HepG2 (cell line): ENCODE measurements around the gene ASH1L. TPM values are rescaled to one million over a fixed set of nuclear protein-coding genes. Genes with fewer than 3 reads are reported as not detected.

ENCODE experiments used
- ELF4 ChIP-seq: sonication (generic); formaldehyde crosslinking; IDR thresholded peaks from 2 replicates; pipeline ENCODE4 v1.5.0; 2020; ENCODE audit warnings: missing genetic modification reagents, mild to moderate bottlenecking, moderate library complexity, borderline replicate concordance
- KDM6A ChIP-seq: IDR thresholded peaks from 2 replicates; pipeline ENCODE4 v1.6.1; 2016; ENCODE audit warnings: low read depth
- NAIF1 ChIP-seq: sonication (generic); formaldehyde crosslinking; IDR thresholded peaks from 2 replicates; pipeline ENCODE4 v1.5.0; 2020; ENCODE audit warnings: mild to moderate bottlenecking, missing genetic modification reagents, borderline replicate concordance
- NBN ChIP-seq: fragments of 450-650 bp; conservative IDR thresholded peaks from 2 replicates; pipeline ENCODE4 v1.6.1; 2017
- ZFP90 ChIP-seq: sonication (generic); formaldehyde crosslinking; IDR thresholded peaks from 2 replicates; pipeline ENCODE4 v1.8.0; 2022; ENCODE audit warnings: missing genetic modification reagents, mild to moderate bottlenecking, inconsistent platforms, borderline replicate concordance
- ZNF350 ChIP-seq: sonication (generic); formaldehyde crosslinking; IDR thresholded peaks from 2 replicates; pipeline ENCODE4 v1.4.0; 2020; ENCODE audit warnings: mild to moderate bottlenecking, low read depth, missing genetic modification reagents, borderline replicate concordance
- ZNF577 ChIP-seq: sonication (generic); formaldehyde crosslinking; IDR thresholded peaks from 2 replicates; pipeline ENCODE4 v1.4.0; 2020; ENCODE audit warnings: mild to moderate bottlenecking, low read depth, missing genetic modification reagents, borderline replicate concordance
- polyA plus RNA-seq, 8 experiments: library from polyadenylated mRNA; depleted of rRNA in 3 of 8; stranded (reverse) in 7 of 8; unstranded in 1 of 8; fragments of >200 nt; fragmentation: Illumina TruSeq in 4 of 8; extraction: Trizol in 4 of 8; gene quantifications; 2 replicates each; pipeline versions ENCODE4 v1.2.1 to v1.2.3, GENCODE V29; 2011 to 2016; ENCODE audit warnings: low read depth in 4 of 8, missing spikeins in 1 of 8, mixed read lengths in 1 of 8; ENCODE audit not compliant: insufficient read depth in 1 of 8
- total RNA-seq, 5 experiments: library from RNA; depleted of rRNA; stranded (reverse); fragments of >200 nt; fragmentation: Illumina TruSeq; extraction: Trizol; gene quantifications; 2 replicates each; pipeline ENCODE4 v1.2.3, GENCODE V29; 2016; ENCODE audit warnings: low read depth in 1 of 5
- TF ChIP-seq, protein P1 (sequence below): sonication (generic); formaldehyde crosslinking; IDR thresholded peaks from 2 replicates; pipeline ENCODE4 v1.5.1; 2020; ENCODE audit warnings: mild to moderate bottlenecking, missing genetic modification reagents
- TF ChIP-seq, protein P2 (sequence below): sonication (generic); formaldehyde crosslinking; IDR thresholded peaks from 2 replicates; pipeline ENCODE4 v1.4.0; 2020; ENCODE audit warnings: mild to moderate bottlenecking, missing genetic modification reagents, borderline replicate concordance
- TF ChIP-seq, protein P3 (sequence below): sonication (generic); formaldehyde crosslinking; IDR thresholded peaks from 2 replicates; pipeline ENCODE4 v1.9.0; 2021; ENCODE audit warnings: missing genetic modification reagents, borderline replicate concordance
- TF ChIP-seq, protein P4 (sequence below): sonication (generic); formaldehyde crosslinking; IDR thresholded peaks from 2 replicates; pipeline ENCODE4 v1.5.0; 2020; ENCODE audit warnings: mild to moderate bottlenecking, missing genetic modification reagents, moderate library complexity
- TF ChIP-seq, protein P5 (sequence below): sonication (generic); formaldehyde crosslinking; IDR thresholded peaks from 2 replicates; pipeline ENCODE4 v1.5.0; 2020; ENCODE audit warnings: mild to moderate bottlenecking, missing genetic modification reagents, borderline replicate concordance
- TF ChIP-seq, protein P6 (sequence below): sonication (generic); formaldehyde crosslinking; IDR thresholded peaks from 2 replicates; pipeline ENCODE4 v1.4.0; 2020; ENCODE audit warnings: missing genetic modification reagents, mild to moderate bottlenecking, borderline replicate concordance

ASH1L gene
- total and polyA plus RNA-seq, 2 of the 13 experiments (the other 11 are each of a cell fraction or from before 2014, with no cell fraction given), result 10.2 to 15.3 TPM

DNA sequence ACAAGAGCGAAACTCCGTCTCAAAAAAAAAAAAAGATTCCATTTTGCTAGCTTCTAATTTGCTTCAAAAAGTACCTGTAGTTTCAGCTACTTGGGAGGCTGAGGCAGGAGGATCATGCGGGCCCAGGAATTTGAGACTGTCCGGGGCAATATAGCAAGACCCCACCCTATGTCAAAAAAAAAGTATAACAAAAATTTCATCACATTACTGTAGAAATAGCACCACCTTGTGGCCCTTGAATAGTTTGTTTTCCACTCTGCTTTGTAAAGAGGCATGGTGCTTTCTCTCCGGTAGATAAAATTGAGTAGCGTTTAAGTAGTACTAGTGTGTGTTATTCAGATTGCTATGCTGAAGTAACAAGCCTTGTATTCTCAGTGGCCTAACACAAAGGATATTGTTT, 29.2 kb upstream of the ASH1L start (continued):
- TF ChIP-seq, protein P1, sequence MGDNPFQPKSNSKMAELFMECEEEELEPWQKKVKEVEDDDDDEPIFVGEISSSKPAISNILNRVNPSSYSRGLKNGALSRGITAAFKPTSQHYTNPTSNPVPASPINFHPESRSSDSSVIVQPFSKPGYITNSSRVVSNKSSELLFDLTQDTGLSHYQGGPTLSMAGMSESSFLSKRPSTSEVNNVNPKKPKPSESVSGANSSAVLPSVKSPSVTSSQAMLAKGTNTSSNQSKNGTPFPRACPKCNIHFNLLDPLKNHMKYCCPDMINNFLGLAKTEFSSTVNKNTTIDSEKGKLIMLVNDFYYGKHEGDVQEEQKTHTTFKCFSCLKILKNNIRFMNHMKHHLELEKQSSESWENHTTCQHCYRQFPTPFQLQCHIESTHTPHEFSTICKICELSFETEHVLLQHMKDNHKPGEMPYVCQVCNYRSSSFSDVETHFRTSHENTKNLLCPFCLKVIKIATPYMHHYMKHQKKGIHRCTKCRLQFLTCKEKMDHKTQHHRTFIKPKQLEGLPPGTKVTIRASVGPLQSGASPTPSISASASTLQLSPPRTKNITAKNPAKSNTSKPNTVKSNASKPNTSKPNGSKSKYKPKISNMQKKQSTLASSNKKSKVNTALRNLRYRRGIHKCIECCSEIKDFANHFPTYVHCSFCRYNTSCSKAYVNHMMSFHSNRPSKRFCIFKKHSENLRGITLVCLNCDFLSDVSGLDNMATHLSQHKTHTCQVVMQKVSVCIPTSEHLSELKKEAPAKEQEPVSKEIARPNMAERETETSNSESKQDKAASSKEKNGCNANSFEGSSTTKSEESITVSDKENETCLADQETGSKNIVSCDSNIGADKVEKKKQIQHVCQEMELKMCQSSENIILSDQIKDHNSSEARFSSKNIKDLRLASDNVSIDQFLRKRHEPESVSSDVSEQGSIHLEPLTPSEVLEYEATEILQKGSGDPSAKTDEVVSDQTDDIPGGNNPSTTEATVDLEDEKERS (CRISPR knock-in tag), result no peak
- TF ChIP-seq ZFP90 (CRISPR knock-in tag) (no peak), NAIF1 (CRISPR knock-in tag) (peak; percentile 52; the same call in 1 of the 2 replicates), ZNF350 (CRISPR knock-in tag) (no peak), ZNF577 (CRISPR knock-in tag) (no peak), NBN (no peak), ELF4 (CRISPR knock-in tag) (no peak), KDM6A (CRISPR knock-in tag) (no peak)
- TF ChIP-seq, protein P2, sequence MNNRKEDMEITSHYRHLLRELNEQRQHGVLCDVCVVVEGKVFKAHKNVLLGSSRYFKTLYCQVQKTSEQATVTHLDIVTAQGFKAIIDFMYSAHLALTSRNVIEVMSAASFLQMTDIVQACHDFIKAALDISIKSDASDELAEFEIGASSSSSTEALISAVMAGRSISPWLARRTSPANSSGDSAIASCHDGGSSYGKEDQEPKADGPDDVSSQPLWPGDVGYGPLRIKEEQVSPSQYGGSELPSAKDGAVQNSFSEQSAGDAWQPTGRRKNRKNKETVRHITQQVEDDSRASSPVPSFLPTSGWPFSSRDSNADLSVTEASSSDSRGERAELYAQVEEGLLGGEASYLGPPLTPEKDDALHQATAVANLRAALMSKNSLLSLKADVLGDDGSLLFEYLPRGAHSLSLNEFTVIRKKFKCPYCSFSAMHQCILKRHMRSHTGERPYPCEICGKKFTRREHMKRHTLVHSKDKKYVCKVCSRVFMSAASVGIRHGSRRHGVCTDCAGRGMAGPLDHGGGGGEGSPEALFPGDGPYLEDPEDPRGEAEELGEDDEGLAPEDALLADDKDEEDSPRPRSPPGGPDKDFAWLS (CRISPR knock-in tag), result no peak
- TF ChIP-seq, protein P3, sequence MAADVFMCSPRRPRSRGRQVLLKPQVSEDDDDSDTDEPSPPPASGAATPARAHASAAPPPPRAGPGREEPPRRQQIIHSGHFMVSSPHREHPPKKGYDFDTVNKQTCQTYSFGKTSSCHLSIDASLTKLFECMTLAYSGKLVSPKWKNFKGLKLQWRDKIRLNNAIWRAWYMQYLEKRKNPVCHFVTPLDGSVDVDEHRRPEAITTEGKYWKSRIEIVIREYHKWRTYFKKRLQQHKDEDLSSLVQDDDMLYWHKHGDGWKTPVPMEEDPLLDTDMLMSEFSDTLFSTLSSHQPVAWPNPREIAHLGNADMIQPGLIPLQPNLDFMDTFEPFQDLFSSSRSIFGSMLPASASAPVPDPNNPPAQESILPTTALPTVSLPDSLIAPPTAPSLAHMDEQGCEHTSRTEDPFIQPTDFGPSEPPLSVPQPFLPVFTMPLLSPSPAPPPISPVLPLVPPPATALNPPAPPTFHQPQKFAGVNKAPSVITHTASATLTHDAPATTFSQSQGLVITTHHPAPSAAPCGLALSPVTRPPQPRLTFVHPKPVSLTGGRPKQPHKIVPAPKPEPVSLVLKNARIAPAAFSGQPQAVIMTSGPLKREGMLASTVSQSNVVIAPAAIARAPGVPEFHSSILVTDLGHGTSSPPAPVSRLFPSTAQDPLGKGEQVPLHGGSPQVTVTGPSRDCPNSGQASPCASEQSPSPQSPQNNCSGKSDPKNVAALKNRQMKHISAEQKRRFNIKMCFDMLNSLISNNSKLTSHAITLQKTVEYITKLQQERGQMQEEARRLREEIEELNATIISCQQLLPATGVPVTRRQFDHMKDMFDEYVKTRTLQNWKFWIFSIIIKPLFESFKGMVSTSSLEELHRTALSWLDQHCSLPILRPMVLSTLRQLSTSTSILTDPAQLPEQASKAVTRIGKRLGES (CRISPR knock-in tag), result no peak
- TF ChIP-seq, protein P4, sequence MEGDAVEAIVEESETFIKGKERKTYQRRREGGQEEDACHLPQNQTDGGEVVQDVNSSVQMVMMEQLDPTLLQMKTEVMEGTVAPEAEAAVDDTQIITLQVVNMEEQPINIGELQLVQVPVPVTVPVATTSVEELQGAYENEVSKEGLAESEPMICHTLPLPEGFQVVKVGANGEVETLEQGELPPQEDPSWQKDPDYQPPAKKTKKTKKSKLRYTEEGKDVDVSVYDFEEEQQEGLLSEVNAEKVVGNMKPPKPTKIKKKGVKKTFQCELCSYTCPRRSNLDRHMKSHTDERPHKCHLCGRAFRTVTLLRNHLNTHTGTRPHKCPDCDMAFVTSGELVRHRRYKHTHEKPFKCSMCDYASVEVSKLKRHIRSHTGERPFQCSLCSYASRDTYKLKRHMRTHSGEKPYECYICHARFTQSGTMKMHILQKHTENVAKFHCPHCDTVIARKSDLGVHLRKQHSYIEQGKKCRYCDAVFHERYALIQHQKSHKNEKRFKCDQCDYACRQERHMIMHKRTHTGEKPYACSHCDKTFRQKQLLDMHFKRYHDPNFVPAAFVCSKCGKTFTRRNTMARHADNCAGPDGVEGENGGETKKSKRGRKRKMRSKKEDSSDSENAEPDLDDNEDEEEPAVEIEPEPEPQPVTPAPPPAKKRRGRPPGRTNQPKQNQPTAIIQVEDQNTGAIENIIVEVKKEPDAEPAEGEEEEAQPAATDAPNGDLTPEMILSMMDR (CRISPR knock-in tag), result peak; percentile 72
- TF ChIP-seq, protein P5, sequence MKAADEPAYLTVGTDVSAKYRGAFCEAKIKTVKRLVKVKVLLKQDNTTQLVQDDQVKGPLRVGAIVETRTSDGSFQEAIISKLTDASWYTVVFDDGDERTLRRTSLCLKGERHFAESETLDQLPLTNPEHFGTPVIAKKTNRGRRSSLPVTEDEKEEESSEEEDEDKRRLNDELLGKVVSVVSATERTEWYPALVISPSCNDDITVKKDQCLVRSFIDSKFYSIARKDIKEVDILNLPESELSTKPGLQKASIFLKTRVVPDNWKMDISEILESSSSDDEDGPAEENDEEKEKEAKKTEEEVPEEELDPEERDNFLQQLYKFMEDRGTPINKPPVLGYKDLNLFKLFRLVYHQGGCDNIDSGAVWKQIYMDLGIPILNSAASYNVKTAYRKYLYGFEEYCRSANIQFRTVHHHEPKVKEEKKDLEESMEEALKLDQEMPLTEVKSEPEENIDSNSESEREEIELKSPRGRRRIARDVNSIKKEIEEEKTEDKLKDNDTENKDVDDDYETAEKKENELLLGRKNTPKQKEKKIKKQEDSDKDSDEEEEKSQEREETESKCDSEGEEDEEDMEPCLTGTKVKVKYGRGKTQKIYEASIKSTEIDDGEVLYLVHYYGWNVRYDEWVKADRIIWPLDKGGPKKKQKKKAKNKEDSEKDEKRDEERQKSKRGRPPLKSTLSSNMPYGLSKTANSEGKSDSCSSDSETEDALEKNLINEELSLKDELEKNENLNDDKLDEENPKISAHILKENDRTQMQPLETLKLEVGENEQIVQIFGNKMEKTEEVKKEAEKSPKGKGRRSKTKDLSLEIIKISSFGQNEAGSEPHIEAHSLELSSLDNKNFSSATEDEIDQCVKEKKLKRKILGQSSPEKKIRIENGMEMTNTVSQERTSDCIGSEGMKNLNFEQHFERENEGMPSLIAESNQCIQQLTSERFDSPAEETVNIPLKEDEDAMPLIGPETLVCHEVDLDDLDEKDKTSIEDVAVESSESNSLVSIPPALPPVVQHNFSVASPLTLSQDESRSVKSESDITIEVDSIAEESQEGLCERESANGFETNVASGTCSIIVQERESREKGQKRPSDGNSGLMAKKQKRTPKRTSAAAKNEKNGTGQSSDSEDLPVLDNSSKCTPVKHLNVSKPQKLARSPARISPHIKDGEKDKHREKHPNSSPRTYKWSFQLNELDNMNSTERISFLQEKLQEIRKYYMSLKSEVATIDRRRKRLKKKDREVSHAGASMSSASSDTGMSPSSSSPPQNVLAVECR (CRISPR knock-in tag), result no peak
- TF ChIP-seq, protein P6, sequence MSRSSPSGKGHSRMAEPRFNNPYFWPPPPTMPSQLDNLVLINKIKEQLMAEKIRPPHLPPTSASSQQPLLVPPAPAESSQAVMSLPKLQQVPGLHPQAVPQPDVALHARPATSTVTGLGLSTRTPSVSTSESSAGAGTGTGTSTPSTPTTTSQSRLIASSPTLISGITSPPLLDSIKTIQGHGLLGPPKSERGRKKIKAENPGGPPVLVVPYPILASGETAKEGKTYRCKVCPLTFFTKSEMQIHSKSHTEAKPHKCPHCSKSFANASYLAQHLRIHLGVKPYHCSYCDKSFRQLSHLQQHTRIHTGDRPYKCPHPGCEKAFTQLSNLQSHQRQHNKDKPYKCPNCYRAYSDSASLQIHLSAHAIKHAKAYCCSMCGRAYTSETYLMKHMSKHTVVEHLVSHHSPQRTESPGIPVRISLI (CRISPR knock-in tag), result peak; percentile 79; the same call in 1 of the 2 replicates
